Measurements from ENCODE around the gene UBE2I. TPM values are rescaled to one million over a fixed set of nuclear protein-coding genes. Genes with fewer than 3 reads are reported as not detected.

The UBE2I gene
- total RNA-seq, 1 experiment from 2014 or later: 198 TPM

DNA sequence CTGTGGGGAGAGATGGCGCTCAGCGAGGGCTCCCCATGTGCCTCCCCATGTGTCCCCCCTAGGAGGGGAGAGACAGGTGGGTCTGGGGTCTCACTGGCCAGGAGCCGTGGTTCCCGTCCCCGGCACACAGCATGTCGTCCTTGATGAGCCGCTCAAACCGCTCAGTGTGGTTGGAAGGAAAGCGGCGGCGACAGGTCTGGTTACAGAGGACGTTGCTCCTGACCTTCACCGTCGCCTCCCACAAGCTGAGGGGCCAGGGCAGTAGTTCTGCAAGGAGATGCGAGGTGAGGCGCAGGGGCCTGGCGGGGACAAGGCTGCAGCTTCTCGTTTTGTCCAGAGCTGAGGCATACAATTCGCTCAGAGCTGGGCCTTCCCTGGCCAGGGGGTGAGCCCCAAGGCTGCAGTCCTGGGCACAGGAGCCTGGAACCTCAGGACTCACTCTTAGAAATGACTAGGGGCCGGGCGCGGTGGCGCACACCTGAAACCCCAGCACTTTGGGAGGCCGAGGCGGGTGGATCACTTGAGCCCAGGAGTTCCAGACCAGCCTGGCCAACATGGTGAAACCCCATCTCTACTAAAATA lies 22.8 kb upstream of the UBE2I start:
- ATAC-seq (no peak), DNase-seq (ENCODE audit: low read depth, low spot score) (no peak)
- peaks cover 10% of the 10 kb centered on the region; the same call in 1 of the 2 replicates for H3K4me1 ChIP-seq (ENCODE audit: control insufficient read depth, insufficient read depth, low read length)
- no peaks in the 10 kb centered on the region for H3K27me3 ChIP-seq (ENCODE audit: control insufficient read depth, insufficient read depth, low read length)
- intact Hi-C loops (cut with micrococcal nuclease; ENCODE audit: unreplicated experiment) (no loop called here), in situ Hi-C loops (cut with HindIII; ENCODE audit: low pct_unique_long_range_greater_than_20kb, low sequenced_read_pairs) (no loop called here)
- POLR2A ChIA-PET: no interaction called here
- no peak overlapping the region for H3K27ac ChIP-seq (ENCODE audit: low read length)
- BruUV-seq (replicated peaks): no TSS peak
- H3K9me3 ChIP-seq (ENCODE audit: control insufficient read depth, insufficient read depth, low read depth, low read length): no peaks in the 10 kb centered on the region
- no peak overlapping the region for H3K4me3 ChIP-seq (ENCODE audit: low read depth in 2 of 2, low read length in 2 of 2)
- TF ChIP-seq SIN3A (IDR thresholded peaks at IDR 0.05; ENCODE audit: borderline replicate concordance, insufficient read depth, low read depth, low read length) (no peak), TCF7L2 (IDR thresholded peaks at IDR 0.05; ENCODE audit: low read depth, low read length) (no peak), POLR2AphosphoS5 (IDR thresholded peaks at IDR 0.05; ENCODE audit: low read depth, low read length) (no peak)
- TF ChIP-seq, protein P1, sequence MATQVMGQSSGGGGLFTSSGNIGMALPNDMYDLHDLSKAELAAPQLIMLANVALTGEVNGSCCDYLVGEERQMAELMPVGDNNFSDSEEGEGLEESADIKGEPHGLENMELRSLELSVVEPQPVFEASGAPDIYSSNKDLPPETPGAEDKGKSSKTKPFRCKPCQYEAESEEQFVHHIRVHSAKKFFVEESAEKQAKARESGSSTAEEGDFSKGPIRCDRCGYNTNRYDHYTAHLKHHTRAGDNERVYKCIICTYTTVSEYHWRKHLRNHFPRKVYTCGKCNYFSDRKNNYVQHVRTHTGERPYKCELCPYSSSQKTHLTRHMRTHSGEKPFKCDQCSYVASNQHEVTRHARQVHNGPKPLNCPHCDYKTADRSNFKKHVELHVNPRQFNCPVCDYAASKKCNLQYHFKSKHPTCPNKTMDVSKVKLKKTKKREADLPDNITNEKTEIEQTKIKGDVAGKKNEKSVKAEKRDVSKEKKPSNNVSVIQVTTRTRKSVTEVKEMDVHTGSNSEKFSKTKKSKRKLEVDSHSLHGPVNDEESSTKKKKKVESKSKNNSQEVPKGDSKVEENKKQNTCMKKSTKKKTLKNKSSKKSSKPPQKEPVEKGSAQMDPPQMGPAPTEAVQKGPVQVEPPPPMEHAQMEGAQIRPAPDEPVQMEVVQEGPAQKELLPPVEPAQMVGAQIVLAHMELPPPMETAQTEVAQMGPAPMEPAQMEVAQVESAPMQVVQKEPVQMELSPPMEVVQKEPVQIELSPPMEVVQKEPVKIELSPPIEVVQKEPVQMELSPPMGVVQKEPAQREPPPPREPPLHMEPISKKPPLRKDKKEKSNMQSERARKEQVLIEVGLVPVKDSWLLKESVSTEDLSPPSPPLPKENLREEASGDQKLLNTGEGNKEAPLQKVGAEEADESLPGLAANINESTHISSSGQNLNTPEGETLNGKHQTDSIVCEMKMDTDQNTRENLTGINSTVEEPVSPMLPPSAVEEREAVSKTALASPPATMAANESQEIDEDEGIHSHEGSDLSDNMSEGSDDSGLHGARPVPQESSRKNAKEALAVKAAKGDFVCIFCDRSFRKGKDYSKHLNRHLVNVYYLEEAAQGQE (IDR thresholded peaks at IDR 0.05; ENCODE audit: insufficient read depth in 1 of 2, low read depth in 2 of 2, low read length in 1 of 2): no peak
- TF ChIP-seq, protein P2, sequence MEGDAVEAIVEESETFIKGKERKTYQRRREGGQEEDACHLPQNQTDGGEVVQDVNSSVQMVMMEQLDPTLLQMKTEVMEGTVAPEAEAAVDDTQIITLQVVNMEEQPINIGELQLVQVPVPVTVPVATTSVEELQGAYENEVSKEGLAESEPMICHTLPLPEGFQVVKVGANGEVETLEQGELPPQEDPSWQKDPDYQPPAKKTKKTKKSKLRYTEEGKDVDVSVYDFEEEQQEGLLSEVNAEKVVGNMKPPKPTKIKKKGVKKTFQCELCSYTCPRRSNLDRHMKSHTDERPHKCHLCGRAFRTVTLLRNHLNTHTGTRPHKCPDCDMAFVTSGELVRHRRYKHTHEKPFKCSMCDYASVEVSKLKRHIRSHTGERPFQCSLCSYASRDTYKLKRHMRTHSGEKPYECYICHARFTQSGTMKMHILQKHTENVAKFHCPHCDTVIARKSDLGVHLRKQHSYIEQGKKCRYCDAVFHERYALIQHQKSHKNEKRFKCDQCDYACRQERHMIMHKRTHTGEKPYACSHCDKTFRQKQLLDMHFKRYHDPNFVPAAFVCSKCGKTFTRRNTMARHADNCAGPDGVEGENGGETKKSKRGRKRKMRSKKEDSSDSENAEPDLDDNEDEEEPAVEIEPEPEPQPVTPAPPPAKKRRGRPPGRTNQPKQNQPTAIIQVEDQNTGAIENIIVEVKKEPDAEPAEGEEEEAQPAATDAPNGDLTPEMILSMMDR (IDR thresholded peaks at IDR 0.05): no peak
- no peaks in the 10 kb centered on the region for H3K36me3 ChIP-seq (ENCODE audit: control insufficient read depth, insufficient read depth, low read length)
- CTCF ChIA-PET: interaction anchor here (0.6 kb wide), 1 partner anchor 21 kb away, joined by 4 read pairs; no protein-coding TSS in a partner anchor

DNA sequence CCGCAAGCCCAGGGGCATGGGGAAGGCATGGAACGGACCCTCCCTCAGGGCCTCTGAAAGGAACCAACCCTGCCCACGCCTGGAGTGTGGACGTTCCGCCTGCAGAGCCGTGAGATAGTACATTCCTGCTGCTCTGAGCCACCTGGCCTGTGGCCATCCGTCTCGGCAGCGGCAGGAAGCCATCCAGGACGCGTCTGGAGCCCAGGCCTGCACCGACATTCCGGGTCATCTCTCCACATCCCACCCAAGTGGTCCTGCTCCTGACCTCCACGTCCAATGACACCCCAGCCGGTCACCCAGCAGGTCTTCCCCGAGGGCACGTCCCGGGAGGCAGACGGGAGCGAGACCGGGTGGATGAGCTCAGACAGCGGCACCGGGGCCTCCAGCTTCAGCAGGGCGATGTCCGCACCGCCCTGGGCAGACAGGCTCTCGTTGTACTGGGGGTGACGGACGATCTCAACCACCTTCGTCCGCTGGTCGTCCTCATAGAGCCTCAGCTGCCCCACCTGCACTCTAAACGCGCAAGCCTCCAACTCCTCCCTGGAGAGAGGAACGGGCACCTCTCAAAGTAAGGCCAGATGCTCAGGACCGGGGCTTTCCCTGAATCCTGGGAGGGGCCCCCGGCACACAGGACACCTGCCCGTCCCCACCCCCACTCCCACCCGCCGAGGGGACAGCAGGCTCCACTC lies 21.3 kb upstream of the UBE2I start:
- H3K27ac ChIP-seq (ENCODE audit: low read length): no peak overlapping the region
- no peaks in the 10 kb centered on the region for H3K27me3 ChIP-seq (ENCODE audit: control insufficient read depth, insufficient read depth, low read length)
- peaks cover 10% of the 10 kb centered on the region; the same call in 1 of the 2 replicates for H3K4me1 ChIP-seq (ENCODE audit: control insufficient read depth, insufficient read depth, low read length)
- no peaks in the 10 kb centered on the region for H3K9me3 ChIP-seq (ENCODE audit: control insufficient read depth, insufficient read depth, low read depth, low read length)
- no TSS peak for BruUV-seq (replicated peaks)
- TF ChIP-seq SIN3A (IDR thresholded peaks at IDR 0.05; ENCODE audit: borderline replicate concordance, insufficient read depth, low read depth, low read length): no peak
- no peak for TF ChIP-seq POLR2AphosphoS5 (IDR thresholded peaks at IDR 0.05; ENCODE audit: low read depth, low read length)
- TF ChIP-seq, protein P2 (IDR thresholded peaks at IDR 0.05): no peak
- no peak for TF ChIP-seq TCF7L2 (IDR thresholded peaks at IDR 0.05; ENCODE audit: low read depth, low read length)
- no peak overlapping the region for H3K4me3 ChIP-seq (ENCODE audit: low read depth in 2 of 2, low read length in 2 of 2)
- intact Hi-C loops (cut with micrococcal nuclease; ENCODE audit: unreplicated experiment) (no loop called here), in situ Hi-C loops (cut with HindIII; ENCODE audit: low pct_unique_long_range_greater_than_20kb, low sequenced_read_pairs) (no loop called here)
- CTCF ChIA-PET: no interaction called here
- ATAC-seq: no peak
- no peaks in the 10 kb centered on the region for H3K36me3 ChIP-seq (ENCODE audit: control insufficient read depth, insufficient read depth, low read length)
- POLR2A ChIA-PET: no interaction called here
- no peak for DNase-seq (ENCODE audit: low read depth, low spot score)
